GM18499 (cell line): Measurements from ENCODE around the gene TMEM132E.

Experiments
- ATAC-seq: cut with Tn5 transposase; IDR thresholded peaks from one replicate; pipeline ENCODE4 v1.9.1; 2021; ENCODE audit warnings: moderate number of reproducible peaks; ENCODE audit not compliant: insufficient read depth, unreplicated experiment

The TMEM132E gene

GRCh38 chr17:34568953-34569352, 10.4 kb upstream of the TMEM132E start:
- ATAC-seq: no peak

DNA sequence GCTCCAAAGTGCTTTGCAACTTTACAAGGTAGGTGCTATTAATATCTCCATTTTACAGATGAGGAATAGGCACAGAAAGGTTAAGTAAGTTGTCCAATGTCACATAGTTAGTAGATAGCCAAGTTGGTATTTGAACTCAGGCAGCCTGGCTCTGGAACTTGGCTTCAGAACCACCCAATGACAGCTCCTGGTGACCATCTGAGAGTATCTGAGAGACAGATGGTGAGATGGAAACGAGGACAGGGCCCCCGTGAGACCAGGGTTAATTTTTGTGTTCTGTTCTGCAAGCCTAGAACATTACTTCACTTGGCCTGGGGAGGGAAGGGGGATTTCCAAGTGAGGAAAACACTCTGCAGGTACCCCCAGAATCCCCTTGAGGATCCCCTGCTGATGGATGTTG, 9.8 kb upstream of the TMEM132E start:
- ATAC-seq: no peak

DNA sequence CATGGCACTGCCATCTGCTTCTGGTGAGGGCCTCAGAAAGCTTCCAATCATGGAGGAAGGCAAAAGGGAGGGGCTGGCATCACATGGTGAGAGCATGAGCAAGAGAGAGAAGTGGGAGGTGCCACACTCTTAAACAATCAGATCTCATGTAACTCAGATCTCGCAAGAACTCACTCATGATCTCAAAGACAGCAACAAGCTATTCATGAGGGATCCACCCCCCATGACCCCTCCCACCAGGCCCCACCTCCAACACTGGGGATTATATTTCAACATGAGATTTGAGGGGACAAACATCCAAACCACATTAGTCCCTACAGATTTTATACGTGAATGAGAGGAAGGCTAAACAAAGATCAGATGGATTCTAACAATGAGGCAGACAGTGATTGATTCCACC, 8.9 kb upstream of the TMEM132E start:
- ATAC-seq: no peak

- no peak for ATAC-seq
Observed at GRCh38 chr17:34571428-34572130, 7.8 kb upstream of the TMEM132E start.

GRCh38 chr17:34572483-34572882, 6.9 kb upstream of the TMEM132E start:
- no peak for ATAC-seq

GRCh38 chr17:34575182-34575581, 4.2 kb upstream of the TMEM132E start:
- no peak for ATAC-seq

GRCh38 chr17:34578016-34578415, 1.4 kb upstream of the TMEM132E start:
- ATAC-seq: no peak

DNA sequence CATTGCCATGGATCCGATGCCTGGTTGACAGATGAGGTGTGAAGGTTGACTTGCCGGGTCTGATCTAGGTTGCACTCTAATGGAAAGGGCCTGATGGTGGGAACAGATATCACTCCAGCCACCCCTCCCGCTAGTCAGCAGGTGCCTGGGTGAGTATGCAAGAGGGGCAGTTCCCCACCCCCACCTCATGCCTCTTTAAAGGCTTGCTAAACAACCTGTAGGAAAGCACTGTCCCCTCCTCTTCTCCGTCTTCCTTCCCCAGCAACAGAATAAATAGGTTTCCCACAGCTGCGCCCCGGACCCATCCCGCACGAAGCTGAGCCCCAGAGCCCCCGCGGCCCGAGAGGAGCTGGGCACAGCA, 746 bp upstream of the TMEM132E start:
- no peak for ATAC-seq

- ATAC-seq: no peak
Observed at GRCh38 chr17:34579979-34580684, 750 bp downstream of the TMEM132E start.

- no peak for ATAC-seq
Observed at GRCh38 chr17:34580685-34581445, 1.5 kb downstream of the TMEM132E start.

GRCh38 chr17:34581446-34582184, 2.2 kb downstream of the TMEM132E start:
- ATAC-seq: no peak

DNA sequence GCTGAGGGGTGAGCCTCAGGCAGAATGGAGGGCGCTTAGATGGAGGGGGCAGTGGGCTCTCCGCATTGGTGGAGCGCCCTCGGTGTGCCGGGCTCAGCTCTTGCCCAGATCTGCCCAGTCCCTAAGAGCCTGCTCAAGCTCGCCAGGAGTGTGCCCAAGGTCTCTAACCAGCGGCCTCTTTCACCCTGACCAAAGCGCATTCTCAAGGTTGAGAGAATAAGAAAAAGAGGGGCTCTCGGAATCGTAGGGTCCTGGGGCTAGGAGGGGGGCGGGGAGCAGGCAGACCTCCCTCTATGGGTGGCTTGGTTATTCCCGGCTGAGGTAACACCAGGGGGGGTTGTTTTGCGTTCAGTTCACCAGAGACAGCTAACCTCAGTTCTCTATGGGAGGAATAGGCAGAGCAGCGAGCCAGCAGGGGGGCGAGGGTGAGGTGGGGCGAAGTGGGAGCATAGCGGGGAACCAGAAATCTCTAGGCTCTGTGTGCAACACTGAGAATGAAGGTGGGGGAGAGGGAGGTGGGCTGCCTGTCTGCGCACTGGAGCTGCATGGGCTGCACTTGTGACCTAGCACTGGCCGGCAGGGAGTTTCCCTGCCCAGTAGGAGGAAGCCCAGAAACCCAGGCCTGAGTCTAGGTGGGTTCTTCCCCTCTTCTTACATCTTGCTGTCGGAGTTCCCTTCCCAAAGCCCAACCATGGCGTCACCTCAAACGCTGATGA, 3.0 kb downstream of the TMEM132E start:
- ATAC-seq: no peak

DNA sequence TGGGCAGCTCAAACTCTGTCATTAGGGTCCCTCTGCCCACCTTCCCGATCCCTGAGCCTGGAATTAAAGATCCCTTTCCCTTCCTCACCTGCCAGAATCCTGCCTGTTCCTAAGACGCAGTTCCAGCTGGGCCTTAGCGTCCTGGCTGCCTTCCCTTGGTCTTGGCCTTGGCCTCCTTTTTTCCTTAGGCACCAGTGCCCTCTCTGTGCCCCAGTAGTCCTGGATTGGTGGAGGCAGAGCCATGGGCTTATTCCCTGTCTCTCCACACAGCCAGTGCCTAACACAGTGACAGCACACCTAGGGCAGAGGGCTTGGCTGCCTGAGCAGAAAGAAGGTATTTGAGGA, 3.5 kb downstream of the TMEM132E start:
- ATAC-seq: no peak

GRCh38 chr17:34584805-34585416, 5.5 kb downstream of the TMEM132E start:
- ATAC-seq: no peak

DNA sequence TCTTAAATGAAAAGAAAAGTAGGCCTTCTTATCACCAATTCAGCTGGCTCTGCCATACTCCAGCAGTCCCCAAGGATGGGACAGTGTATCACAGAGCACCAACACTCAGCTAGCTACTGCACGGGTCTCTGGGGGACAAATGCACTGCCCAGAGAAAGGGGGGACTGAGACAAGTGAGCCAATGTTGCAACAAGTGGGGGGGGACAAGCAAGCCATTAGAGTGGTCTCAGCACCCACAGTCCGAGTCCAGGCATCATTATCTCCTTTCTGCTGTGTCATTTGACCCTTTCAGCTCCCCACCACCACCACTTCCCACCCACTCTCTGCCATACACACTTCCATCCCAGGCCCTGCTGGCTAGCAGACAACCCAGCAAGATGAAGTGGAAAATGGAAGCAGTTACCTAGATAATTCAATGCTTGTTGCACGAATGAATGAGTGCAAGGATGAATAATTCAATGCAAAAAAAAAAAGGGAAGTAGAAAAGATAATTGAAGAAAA, 7.0 kb downstream of the TMEM132E start:
- no peak for ATAC-seq

DNA sequence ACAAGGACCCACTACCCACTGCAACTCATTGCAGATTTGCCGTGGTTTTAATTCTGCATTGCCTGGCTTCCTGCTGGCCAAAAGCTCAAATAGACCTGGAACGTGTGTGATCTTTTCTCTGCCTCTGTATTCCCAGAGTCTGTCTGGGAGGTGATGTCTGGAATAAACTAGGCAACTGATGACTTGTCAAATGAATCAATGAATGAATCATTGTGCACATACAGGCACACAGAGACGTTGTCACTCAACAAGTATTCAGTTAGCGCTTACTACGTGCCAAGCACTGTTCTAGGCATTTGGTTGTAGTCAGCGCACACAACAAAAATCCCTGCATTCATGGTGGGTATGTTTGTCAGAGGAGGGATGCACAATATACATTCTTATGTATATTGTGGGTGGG, 8.9 kb downstream of the TMEM132E start:
- ATAC-seq: no peak

DNA sequence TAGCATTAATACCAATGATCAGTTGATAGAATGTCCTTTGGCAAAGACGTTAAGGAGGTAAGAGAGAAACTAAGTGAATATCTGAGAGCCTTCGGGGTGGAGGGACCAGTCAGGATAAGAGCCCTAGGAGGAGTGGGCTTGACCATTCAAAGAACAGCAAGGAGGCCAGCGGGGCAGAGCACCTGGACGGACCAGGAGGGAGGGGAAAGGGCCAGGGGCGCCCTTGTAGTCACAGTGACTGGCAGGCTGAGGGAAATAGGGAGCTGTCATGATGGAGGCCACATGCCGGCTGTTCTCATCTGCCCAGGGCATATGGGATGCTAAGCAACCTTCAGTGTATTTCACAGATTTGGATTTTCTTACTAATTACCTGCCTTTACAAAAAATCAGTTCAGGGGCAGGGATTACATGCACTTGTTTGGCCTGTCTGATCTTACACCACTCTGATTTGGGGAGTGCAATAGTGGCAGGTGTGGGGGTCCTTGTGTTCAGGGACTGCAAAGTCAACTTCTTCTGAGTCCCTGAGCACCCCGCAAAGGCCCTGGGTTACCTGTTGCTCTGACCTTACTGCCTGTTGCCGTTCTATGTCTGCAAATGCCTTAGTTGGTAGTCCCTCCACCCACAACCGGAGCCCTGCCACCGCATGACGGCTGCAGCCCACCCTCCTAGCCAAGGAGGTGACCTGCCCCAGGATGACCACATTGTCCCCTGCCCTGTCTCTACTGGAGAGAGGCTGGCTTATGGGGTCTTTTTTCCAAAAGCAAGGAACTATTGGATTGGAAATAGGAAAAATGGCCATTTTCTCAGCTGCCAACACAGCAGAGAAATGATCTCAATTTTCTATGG, 10.0 kb downstream of the TMEM132E start:
- no peak for ATAC-seq

DNA sequence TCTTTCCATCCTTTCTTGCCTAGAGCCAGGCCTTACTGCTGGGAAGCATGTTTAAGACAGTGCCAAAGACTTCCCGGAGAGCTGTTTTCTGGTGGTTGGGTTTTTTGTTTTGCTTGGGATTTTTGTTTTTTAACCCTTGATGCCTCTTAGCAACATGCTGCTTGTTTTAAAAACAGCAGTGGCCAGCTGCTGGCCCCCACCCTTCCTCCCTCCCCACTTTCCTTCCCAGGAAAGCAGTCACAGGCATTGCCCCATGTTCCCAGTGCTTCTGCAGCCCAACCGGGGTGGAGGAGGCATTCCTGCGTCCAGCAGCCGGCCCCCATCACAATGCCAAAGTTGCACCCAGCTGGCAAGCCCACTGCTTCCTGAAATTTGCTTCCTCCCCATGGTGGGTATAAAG, 12.6 kb downstream of the TMEM132E start:
- no peak for ATAC-seq

DNA sequence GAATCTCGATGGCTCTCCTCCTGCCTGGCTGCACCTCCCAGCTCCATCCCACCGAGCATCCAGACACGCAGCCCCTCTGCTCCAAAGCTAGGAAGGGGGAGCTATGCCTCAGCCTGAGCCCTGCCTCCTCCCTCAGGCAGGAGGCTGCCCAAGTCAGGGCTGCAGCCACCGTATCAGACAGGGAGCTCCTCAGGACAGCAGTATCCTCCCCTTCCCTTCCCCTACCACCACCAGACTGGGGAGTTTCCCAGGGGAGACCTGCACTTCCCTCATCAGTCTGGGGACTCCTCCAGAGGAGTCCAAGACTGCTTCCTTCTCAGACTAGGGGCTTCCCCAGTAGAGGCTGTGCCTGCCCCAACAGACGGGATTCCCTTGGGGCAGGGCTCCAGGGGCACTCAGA, 17.5 kb downstream of the TMEM132E start:
- ATAC-seq: no peak
